Suprapubic skin (tissue), 3 donors: ENCODE measurements around the gene RUNX3.

Experiments used
- EP300 ChIP-seq: sonication (generic); formaldehyde crosslinking; IDR thresholded peaks from one replicate; pipeline ENCODE4 v1.6.1; 2017; ENCODE audit warnings: antibody characterized with exemption
- POLR2A ChIP-seq, 2 donors: fragments of 450-650 bp; IDR thresholded peaks; one replicate each; pipeline ENCODE4 v1.6.1; 2017; ENCODE audit warnings: antibody characterized with exemption in 2 of 2, mild to moderate bottlenecking in 2 of 2, moderate library complexity in 2 of 2
- TF ChIP-seq, protein P1 (sequence below), 2 donors: fragments of 200-600 bp in 1 of 2; fragments of 450-650 bp in 1 of 2; sonication (generic) in 1 of 2; IDR thresholded peaks; one replicate each; pipeline ENCODE4 v1.5.1; 2016 to 2019; ENCODE audit warnings: antibody characterized with exemption in 2 of 2, mild to moderate bottlenecking in 1 of 2, moderate library complexity in 1 of 2

DNA sequence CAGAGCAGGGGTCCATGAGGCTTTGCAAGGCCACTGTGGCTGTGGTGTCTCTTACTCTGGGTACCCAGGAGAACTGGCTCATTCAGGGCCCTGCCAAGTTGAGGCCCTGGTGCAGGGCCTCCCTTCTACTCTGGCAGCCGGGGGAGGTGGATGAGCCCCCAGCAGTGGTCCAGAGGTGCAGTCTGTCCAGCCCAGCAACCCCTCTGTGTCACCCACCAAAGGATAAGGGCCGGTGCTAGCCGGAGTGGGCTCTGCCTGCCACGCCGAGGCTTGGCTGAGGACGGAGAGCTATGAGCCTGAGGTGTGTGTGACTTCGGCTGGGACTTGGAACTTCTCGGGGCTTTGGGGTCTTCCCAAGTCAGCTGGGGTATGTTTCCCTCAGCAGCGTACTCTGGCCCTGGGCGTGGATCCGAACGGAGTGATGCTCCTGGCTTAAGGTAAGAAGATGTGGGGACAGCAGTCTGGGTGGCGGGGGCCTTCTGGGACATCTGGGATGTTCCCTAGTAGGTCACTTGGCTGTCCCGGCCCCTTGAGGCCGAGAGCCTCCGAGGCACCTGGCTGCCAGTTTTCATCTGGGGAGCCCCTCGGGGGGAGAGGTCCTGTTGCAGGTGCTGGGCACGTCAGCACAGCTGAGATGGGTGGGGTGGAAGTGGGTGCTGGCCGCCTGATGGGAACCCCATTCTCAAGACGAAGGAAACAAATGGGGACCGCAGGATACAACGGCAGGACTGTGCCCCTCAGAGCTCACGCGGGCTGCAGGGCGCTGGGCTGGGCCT, 25.9 kb downstream of the RUNX3 start:
- no peak for TF ChIP-seq EP300
- TF ChIP-seq, protein P1, sequence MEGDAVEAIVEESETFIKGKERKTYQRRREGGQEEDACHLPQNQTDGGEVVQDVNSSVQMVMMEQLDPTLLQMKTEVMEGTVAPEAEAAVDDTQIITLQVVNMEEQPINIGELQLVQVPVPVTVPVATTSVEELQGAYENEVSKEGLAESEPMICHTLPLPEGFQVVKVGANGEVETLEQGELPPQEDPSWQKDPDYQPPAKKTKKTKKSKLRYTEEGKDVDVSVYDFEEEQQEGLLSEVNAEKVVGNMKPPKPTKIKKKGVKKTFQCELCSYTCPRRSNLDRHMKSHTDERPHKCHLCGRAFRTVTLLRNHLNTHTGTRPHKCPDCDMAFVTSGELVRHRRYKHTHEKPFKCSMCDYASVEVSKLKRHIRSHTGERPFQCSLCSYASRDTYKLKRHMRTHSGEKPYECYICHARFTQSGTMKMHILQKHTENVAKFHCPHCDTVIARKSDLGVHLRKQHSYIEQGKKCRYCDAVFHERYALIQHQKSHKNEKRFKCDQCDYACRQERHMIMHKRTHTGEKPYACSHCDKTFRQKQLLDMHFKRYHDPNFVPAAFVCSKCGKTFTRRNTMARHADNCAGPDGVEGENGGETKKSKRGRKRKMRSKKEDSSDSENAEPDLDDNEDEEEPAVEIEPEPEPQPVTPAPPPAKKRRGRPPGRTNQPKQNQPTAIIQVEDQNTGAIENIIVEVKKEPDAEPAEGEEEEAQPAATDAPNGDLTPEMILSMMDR (IDR thresholded peaks at IDR 0.05) = no peak
- TF ChIP-seq POLR2A (IDR thresholded peaks at IDR 0.05) = no peak
